HepG2 (cell line): ENCODE measurements around the gene EZH1. TPM values are rescaled to one million over a fixed set of nuclear protein-coding genes. Genes with fewer than 3 reads are reported as not detected.

Experiments used
- ASH2L ChIP-seq: fragments of 300-600, 200-600 bp; sonication (generic); IDR thresholded peaks from 2 replicates; pipeline ENCODE4 v1.7.0; 2017; ENCODE audit warnings: low read depth, mild to moderate bottlenecking, moderate library complexity, mixed read lengths, low read length; ENCODE audit not compliant: insufficient read length
- CCDC6 ChIP-seq: sonication (generic); formaldehyde crosslinking; IDR thresholded peaks from 2 replicates; pipeline ENCODE4 v1.8.1; 2022; ENCODE audit warnings: mild to moderate bottlenecking, missing genetic modification reagents, moderate library complexity
- GABPB1 ChIP-seq: IDR thresholded peaks from 2 replicates; pipeline ENCODE4 v1.6.1; 2016; ENCODE audit warnings: mild to moderate bottlenecking, missing genetic modification reagents, moderate library complexity, missing compliant biosample characterization
- HNRNPUL1 ChIP-seq: fragments of 200-400 bp; formaldehyde crosslinking; IDR thresholded peaks from 2 replicates; pipeline ENCODE4 v1.6.1; 2017; ENCODE audit warnings: low read depth, mild to moderate bottlenecking, low read length, moderate library complexity
- NBN ChIP-seq: fragments of 450-650 bp; conservative IDR thresholded peaks from 2 replicates; pipeline ENCODE4 v1.6.1; 2017
- REPIN1 ChIP-seq: sonication (generic); formaldehyde crosslinking; IDR thresholded peaks from 2 replicates; pipeline ENCODE4 v1.8.0; 2022; ENCODE audit warnings: missing genetic modification reagents, low read depth, mild to moderate bottlenecking, borderline replicate concordance
- SNRNP70 ChIP-seq: fragments of 200-400 bp; formaldehyde crosslinking; IDR thresholded peaks from 2 replicates; pipeline ENCODE4 v1.6.1; 2017; ENCODE audit warnings: mild to moderate bottlenecking, low read depth, low read length, moderate library complexity
- SSRP1 ChIP-seq: IDR thresholded peaks from 2 replicates; pipeline ENCODE4 v1.6.1; 2016; ENCODE audit warnings: control low read depth
- TCF7L2 ChIP-seq: IDR thresholded peaks from 2 replicates; pipeline ENCODE4 v1.6.1; 2011; ENCODE audit warnings: mild to moderate bottlenecking, low read depth, low read length, moderate library complexity
- ZBTB7B ChIP-seq: sonication (generic); formaldehyde crosslinking; IDR thresholded peaks from 2 replicates; pipeline ENCODE4 v1.4.0; 2020; ENCODE audit warnings: missing genetic modification reagents
- ZNF282 ChIP-seq: fragments of 450-650 bp; IDR thresholded peaks from 2 replicates; pipeline ENCODE4 v1.6.1; 2018; ENCODE audit not compliant: partially characterized antibody
- ZNF367 ChIP-seq: sonication (generic); formaldehyde crosslinking; IDR thresholded peaks from 2 replicates; pipeline ENCODE4 v1.4.0; 2020; ENCODE audit warnings: missing genetic modification reagents, borderline replicate concordance
- ZNF468 ChIP-seq: sonication (generic); formaldehyde crosslinking; IDR thresholded peaks from 2 replicates; pipeline ENCODE4 v1.8.0; 2022; ENCODE audit warnings: mild to moderate bottlenecking, moderate library complexity, missing genetic modification reagents
- ZNF546 ChIP-seq: sonication (generic); formaldehyde crosslinking; conservative IDR thresholded peaks from 2 replicates; pipeline ENCODE4 v1.8.1; 2023; ENCODE audit warnings: mild to moderate bottlenecking, missing genetic modification reagents
- ZNF773 ChIP-seq: sonication (generic); formaldehyde crosslinking; IDR thresholded peaks from 2 replicates; pipeline ENCODE4 v1.4.0; 2020; ENCODE audit warnings: missing genetic modification reagents, borderline replicate concordance
- ZNF775 ChIP-seq: sonication (generic); formaldehyde crosslinking; IDR thresholded peaks from 2 replicates; pipeline ENCODE4 v1.4.0; 2020; ENCODE audit warnings: missing genetic modification reagents, mild to moderate bottlenecking, moderate library complexity, borderline replicate concordance
- ZSCAN25 ChIP-seq: sonication (generic); formaldehyde crosslinking; IDR thresholded peaks from 2 replicates; pipeline ENCODE4 v1.8.0; 2022; ENCODE audit warnings: mild to moderate bottlenecking, missing genetic modification reagents
- polyA plus RNA-seq, 8 experiments: library from polyadenylated mRNA; depleted of rRNA in 3 of 8; stranded (reverse) in 7 of 8; unstranded in 1 of 8; fragments of >200 nt; fragmentation: Illumina TruSeq in 4 of 8; extraction: Trizol in 4 of 8; gene quantifications; 2 replicates each; pipeline versions ENCODE4 v1.2.1 to v1.2.3, GENCODE V29; 2011 to 2016; ENCODE audit warnings: low read depth in 4 of 8, missing spikeins in 1 of 8, mixed read lengths in 1 of 8; ENCODE audit not compliant: insufficient read depth in 1 of 8
- total RNA-seq, 5 experiments: library from RNA; depleted of rRNA; stranded (reverse); fragments of >200 nt; fragmentation: Illumina TruSeq; extraction: Trizol; gene quantifications; 2 replicates each; pipeline ENCODE4 v1.2.3, GENCODE V29; 2016; ENCODE audit warnings: low read depth in 1 of 5
- TF ChIP-seq, protein P1 (sequence below): sonication (generic); formaldehyde crosslinking; IDR thresholded peaks from 2 replicates; pipeline ENCODE4 v1.4.0; 2020; ENCODE audit warnings: mild to moderate bottlenecking, missing genetic modification reagents, borderline replicate concordance
- TF ChIP-seq, protein P2 (sequence below): sonication (generic); formaldehyde crosslinking; IDR thresholded peaks from 2 replicates; pipeline ENCODE4 v1.9.0; 2021; ENCODE audit warnings: missing genetic modification reagents, borderline replicate concordance
- TF ChIP-seq, protein P3 (sequence below): sonication (generic); formaldehyde crosslinking; IDR thresholded peaks from 2 replicates; pipeline ENCODE4 v1.4.0; 2020; ENCODE audit warnings: mild to moderate bottlenecking, missing genetic modification reagents
- TF ChIP-seq, protein P4 (sequence below): IDR thresholded peaks from 2 replicates; pipeline ENCODE4 v1.6.1; 2016; ENCODE audit warnings: control low read depth

The EZH1 gene
- total and polyA plus RNA-seq, 2 of the 13 experiments (the other 11 are each of a cell fraction or from before 2014, with no cell fraction given) = 11.6 to 24.0 TPM

DNA sequence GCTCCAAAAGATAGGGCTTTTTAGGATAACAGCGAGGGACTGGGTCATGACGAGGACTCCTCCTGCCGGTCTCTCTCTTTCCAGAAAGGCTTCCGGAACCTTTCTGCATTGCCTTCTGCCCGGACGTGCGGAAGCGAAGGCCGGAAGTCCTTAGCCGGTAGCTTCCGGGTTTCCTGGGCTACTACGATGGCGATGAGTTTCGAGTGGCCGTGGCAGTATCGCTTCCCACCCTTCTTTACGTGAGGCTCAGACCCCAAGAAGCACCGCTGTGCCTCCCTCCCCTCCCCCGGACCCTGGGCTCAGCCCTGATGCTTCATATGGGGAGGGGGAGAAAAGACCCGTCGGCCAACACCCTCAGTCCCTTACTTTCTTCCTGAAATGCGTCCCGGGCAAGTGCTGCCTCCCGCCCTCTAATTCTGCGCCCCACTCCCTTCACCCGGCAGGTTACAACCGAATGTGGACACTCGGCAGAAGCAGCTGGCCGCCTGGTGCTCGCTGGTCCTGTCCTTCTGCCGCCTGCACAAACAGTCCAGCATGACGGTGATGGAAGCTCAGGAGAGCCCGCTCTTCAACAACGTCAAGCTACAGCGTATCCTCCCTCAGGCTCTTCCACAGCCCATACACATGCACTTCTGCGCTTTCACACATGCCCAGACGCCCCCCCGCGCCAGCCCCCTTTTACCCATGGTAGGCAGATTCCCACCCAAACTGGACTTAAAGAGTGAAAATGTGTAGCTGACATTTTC lies 28.6 kb upstream of the EZH1 start, which contains the start of gene VPS25 (continued):
- TF ChIP-seq ZNF775 = no peak
- TF ChIP-seq ZNF546 (CRISPR knock-in tag) = 0 out of 2 replicates have a peak, but pooled peaks have one; percentile 57
- TF ChIP-seq HNRNPUL1 = no peak
- TF ChIP-seq SNRNP70 = no peak
- TF ChIP-seq TCF7L2 = no peak
- TF ChIP-seq ZNF468 (CRISPR knock-in tag) = no peak
- no peak; the same call in 1 of the 2 replicates for TF ChIP-seq SSRP1 (CRISPR knock-in tag)
- no peak for TF ChIP-seq NBN
- TF ChIP-seq ZSCAN25 (CRISPR knock-in tag) = peak; percentile 77; the same call in 1 of the 2 replicates
- TF ChIP-seq, protein P1, sequence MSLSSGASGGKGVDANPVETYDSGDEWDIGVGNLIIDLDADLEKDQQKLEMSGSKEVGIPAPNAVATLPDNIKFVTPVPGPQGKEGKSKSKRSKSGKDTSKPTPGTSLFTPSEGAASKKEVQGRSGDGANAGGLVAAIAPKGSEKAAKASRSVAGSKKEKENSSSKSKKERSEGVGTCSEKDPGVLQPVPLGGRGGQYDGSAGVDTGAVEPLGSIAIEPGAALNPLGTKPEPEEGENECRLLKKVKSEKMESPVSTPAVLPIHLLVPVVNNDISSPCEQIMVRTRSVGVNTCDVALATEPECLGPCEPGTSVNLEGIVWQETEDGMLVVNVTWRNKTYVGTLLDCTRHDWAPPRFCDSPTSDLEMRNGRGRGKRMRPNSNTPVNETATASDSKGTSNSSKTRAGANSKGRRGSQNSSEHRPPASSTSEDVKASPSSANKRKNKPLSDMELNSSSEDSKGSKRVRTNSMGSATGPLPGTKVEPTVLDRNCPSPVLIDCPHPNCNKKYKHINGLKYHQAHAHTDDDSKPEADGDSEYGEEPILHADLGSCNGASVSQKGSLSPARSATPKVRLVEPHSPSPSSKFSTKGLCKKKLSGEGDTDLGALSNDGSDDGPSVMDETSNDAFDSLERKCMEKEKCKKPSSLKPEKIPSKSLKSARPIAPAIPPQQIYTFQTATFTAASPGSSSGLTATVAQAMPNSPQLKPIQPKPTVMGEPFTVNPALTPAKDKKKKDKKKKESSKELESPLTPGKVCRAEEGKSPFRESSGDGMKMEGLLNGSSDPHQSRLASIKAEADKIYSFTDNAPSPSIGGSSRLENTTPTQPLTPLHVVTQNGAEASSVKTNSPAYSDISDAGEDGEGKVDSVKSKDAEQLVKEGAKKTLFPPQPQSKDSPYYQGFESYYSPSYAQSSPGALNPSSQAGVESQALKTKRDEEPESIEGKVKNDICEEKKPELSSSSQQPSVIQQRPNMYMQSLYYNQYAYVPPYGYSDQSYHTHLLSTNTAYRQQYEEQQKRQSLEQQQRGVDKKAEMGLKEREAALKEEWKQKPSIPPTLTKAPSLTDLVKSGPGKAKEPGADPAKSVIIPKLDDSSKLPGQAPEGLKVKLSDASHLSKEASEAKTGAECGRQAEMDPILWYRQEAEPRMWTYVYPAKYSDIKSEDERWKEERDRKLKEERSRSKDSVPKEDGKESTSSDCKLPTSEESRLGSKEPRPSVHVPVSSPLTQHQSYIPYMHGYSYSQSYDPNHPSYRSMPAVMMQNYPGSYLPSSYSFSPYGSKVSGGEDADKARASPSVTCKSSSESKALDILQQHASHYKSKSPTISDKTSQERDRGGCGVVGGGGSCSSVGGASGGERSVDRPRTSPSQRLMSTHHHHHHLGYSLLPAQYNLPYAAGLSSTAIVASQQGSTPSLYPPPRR (CRISPR knock-in tag) = peak; percentile 81; the same call in 1 of the 2 replicates
- TF ChIP-seq ZNF773 (CRISPR knock-in tag) = peak; percentile 61; the same call in 1 of the 2 replicates
- TF ChIP-seq, protein P2, sequence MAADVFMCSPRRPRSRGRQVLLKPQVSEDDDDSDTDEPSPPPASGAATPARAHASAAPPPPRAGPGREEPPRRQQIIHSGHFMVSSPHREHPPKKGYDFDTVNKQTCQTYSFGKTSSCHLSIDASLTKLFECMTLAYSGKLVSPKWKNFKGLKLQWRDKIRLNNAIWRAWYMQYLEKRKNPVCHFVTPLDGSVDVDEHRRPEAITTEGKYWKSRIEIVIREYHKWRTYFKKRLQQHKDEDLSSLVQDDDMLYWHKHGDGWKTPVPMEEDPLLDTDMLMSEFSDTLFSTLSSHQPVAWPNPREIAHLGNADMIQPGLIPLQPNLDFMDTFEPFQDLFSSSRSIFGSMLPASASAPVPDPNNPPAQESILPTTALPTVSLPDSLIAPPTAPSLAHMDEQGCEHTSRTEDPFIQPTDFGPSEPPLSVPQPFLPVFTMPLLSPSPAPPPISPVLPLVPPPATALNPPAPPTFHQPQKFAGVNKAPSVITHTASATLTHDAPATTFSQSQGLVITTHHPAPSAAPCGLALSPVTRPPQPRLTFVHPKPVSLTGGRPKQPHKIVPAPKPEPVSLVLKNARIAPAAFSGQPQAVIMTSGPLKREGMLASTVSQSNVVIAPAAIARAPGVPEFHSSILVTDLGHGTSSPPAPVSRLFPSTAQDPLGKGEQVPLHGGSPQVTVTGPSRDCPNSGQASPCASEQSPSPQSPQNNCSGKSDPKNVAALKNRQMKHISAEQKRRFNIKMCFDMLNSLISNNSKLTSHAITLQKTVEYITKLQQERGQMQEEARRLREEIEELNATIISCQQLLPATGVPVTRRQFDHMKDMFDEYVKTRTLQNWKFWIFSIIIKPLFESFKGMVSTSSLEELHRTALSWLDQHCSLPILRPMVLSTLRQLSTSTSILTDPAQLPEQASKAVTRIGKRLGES (CRISPR knock-in tag) = no peak
- TF ChIP-seq, protein P3, sequence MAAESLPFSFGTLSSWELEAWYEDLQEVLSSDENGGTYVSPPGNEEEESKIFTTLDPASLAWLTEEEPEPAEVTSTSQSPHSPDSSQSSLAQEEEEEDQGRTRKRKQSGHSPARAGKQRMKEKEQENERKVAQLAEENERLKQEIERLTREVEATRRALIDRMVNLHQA (CRISPR knock-in tag) = no peak
- TF ChIP-seq REPIN1 (CRISPR knock-in tag) = peak; percentile 94
- 0 out of 2 replicates have a peak, but pooled peaks have one; percentile 47 for TF ChIP-seq CCDC6 (CRISPR knock-in tag)
- peak; percentile 98 for TF ChIP-seq ASH2L
- TF ChIP-seq ZBTB7B (CRISPR knock-in tag) = peak; percentile 72
- TF ChIP-seq GABPB1 (CRISPR knock-in tag) = peak; percentile 99
- TF ChIP-seq ZNF367 (CRISPR knock-in tag) = 0 out of 2 replicates have a peak, but pooled peaks have one; percentile 75
- TF ChIP-seq, protein P4, sequence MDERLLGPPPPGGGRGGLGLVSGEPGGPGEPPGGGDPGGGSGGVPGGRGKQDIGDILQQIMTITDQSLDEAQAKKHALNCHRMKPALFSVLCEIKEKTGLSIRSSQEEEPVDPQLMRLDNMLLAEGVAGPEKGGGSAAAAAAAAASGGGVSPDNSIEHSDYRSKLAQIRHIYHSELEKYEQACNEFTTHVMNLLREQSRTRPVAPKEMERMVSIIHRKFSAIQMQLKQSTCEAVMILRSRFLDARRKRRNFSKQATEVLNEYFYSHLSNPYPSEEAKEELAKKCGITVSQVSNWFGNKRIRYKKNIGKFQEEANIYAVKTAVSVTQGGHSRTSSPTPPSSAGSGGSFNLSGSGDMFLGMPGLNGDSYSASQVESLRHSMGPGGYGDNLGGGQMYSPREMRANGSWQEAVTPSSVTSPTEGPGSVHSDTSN (CRISPR knock-in tag) = no peak
- no peak for TF ChIP-seq ZNF282
